Skeletal muscle tissue (tissue), 4 donors: ENCODE results near the gene HDAC4. TPM values are rescaled to one million over a fixed set of nuclear protein-coding genes. Genes with fewer than 3 reads are reported as not detected.
A peak's percentile ranks its signal among the peaks of the same experiment; 100 is the strongest.

Experiments used
- H3K27ac ChIP-seq: one replicate; pipeline ENCODE4 v1.7.0; 2013; ENCODE audit warnings: mild to moderate bottlenecking, low read depth, low read length, inconsistent platforms
- H3K27me3 ChIP-seq, 3 donors: one replicate each; pipeline ENCODE4 v1.7.0; 2013; ENCODE audit warnings: low read length in 3 of 3; ENCODE audit not compliant: control insufficient read depth in 3 of 3, insufficient read depth in 3 of 3
- H3K36me3 ChIP-seq, 3 donors: one replicate each; pipeline ENCODE4 v1.7.0; 2013; ENCODE audit warnings: low read length in 3 of 3; ENCODE audit not compliant: control insufficient read depth in 3 of 3, insufficient read depth in 3 of 3
- H3K4me1 ChIP-seq, 3 donors: one replicate each; pipeline ENCODE4 v1.7.0; 2013; ENCODE audit warnings: low read length in 3 of 3, mild to moderate bottlenecking in 3 of 3; ENCODE audit not compliant: control insufficient read depth in 3 of 3, insufficient read depth in 3 of 3
- H3K4me3 ChIP-seq, 3 donors: one replicate each; pipeline ENCODE4 v1.7.0; 2013; ENCODE audit warnings: low read length in 3 of 3
- H3K9ac ChIP-seq, 3 donors: one replicate each; pipeline ENCODE4 v1.7.0; 2013; ENCODE audit warnings: low read length in 3 of 3, mild to moderate bottlenecking in 3 of 3, moderate library complexity in 2 of 3, low read depth in 1 of 3
- H3K9me3 ChIP-seq, 3 donors: one replicate each; pipeline ENCODE4 v1.7.0; 2013; ENCODE audit warnings: low read length in 3 of 3; ENCODE audit not compliant: control insufficient read depth in 3 of 3
- total RNA-seq: library from RNA; depleted of rRNA; stranded (reverse); fragments of >200 nt; gene quantifications from one replicate; pipeline ENCODE4 v1.2.3, GENCODE V29; 2014
- donor health status: Osteomylitis.

HDAC4 gene
- total RNA-seq, 1 donor from 2014 or later: 23.5 TPM

GRCh38 chr2:239086325-239087020 lies 314.3 kb downstream of the HDAC4 start:
- Histone ChIP-seq H3K4me1 (no peaks in the 10 kb centered on the region), H3K9ac (no peak overlapping the region), H3K27ac (no peak overlapping the region), H3K36me3 (peaks cover 59 to 73% (median 61%) of the 10 kb centered on the region in 3 donors), H3K4me3 (no peak overlapping the region), H3K9me3 (no peaks in the 10 kb centered on the region), H3K27me3 (no peaks in the 10 kb centered on the region)

- Histone ChIP-seq H3K4me1 (no peaks in the 10 kb centered on the region), H3K4me3 (no peak overlapping the region), H3K9ac (no peak overlapping the region), H3K9me3 (no peaks in the 10 kb centered on the region), H3K27ac (no peak overlapping the region), H3K36me3 (peaks cover 62 to 75% (median 63%) of the 10 kb centered on the region in 3 donors), H3K27me3 (no peaks in the 10 kb centered on the region)
These were observed 315.4 kb downstream of the HDAC4 start for GRCh38 chr2:239085201-239085992.

GRCh38 chr2:239084007-239084406 lies 316.8 kb downstream of the HDAC4 start:
- H3K9me3 ChIP-seq: no peaks in the 10 kb centered on the region
- H3K36me3 ChIP-seq: peaks cover 71 to 84% (median 72%) of the 10 kb centered on the region in 3 donors
- H3K27ac ChIP-seq: no peak overlapping the region
- no peak overlapping the region for H3K9ac ChIP-seq
- H3K4me1 ChIP-seq: no peaks in the 10 kb centered on the region
- no peak overlapping the region for H3K4me3 ChIP-seq
- no peaks in the 10 kb centered on the region for H3K27me3 ChIP-seq

- Histone ChIP-seq H3K9me3 (no peaks in the 10 kb centered on the region), H3K9ac (no peak overlapping the region), H3K36me3 (peaks cover 68 to 79% (median 71%) of the 10 kb centered on the region in 3 donors), H3K27me3 (no peaks in the 10 kb centered on the region), H3K27ac (no peak overlapping the region), H3K4me3 (no peak overlapping the region), H3K4me1 (no peaks in the 10 kb centered on the region)
These were observed 318.4 kb downstream of the HDAC4 start for GRCh38 chr2:239082425-239082824.

- no peaks in the 10 kb centered on the region for H3K4me1 ChIP-seq
- H3K27me3 ChIP-seq: no peaks in the 10 kb centered on the region
- peaks cover 65 to 78% (median 71%) of the 10 kb centered on the region in 3 donors for H3K36me3 ChIP-seq
- no peak overlapping the region for H3K27ac ChIP-seq
- no peak overlapping the region for H3K9ac ChIP-seq
- H3K4me3 ChIP-seq: no peak overlapping the region
- H3K9me3 ChIP-seq: no peaks in the 10 kb centered on the region
These were observed 319.2 kb downstream of the HDAC4 start for GRCh38 chr2:239081622-239082021.

- Histone ChIP-seq H3K27ac (no peak overlapping the region), H3K36me3 (peaks cover 60 to 79% (median 74%) of the 10 kb centered on the region in 3 donors), H3K9me3 (no peaks in the 10 kb centered on the region), H3K9ac (no peak overlapping the region), H3K4me3 (no peak overlapping the region), H3K4me1 (peaks cover 0 to 2% (median 0%) of the 10 kb centered on the region in 3 donors), H3K27me3 (no peaks in the 10 kb centered on the region)
These were observed 319.8 kb downstream of the HDAC4 start for GRCh38 chr2:239081046-239081445.

GRCh38 chr2:239079671-239080294 lies 321.0 kb downstream of the HDAC4 start:
- H3K27ac ChIP-seq: no peak overlapping the region
- peaks cover 0 to 3% (median 0%) of the 10 kb centered on the region in 3 donors for H3K4me1 ChIP-seq
- H3K27me3 ChIP-seq: no peaks in the 10 kb centered on the region
- no peak overlapping the region for H3K9ac ChIP-seq
- H3K36me3 ChIP-seq: peaks cover 68 to 83% (median 82%) of the 10 kb centered on the region in 3 donors
- H3K4me3 ChIP-seq: no peak overlapping the region
- H3K9me3 ChIP-seq: no peaks in the 10 kb centered on the region

GRCh38 chr2:239078128-239078924 lies 322.5 kb downstream of the HDAC4 start:
- H3K9me3 ChIP-seq: no peaks in the 10 kb centered on the region
- H3K4me1 ChIP-seq: peaks cover 0 to 3% (median 0%) of the 10 kb centered on the region in 3 donors
- peaks cover 62 to 83% (median 82%) of the 10 kb centered on the region in 3 donors for H3K36me3 ChIP-seq
- no peak overlapping the region for H3K9ac ChIP-seq
- H3K4me3 ChIP-seq: no peak overlapping the region
- H3K27ac ChIP-seq: no peak overlapping the region
- H3K27me3 ChIP-seq: no peaks in the 10 kb centered on the region

- peaks cover 61 to 83% (median 80%) of the 10 kb centered on the region in 3 donors for H3K36me3 ChIP-seq
These were observed 323.6 kb downstream of the HDAC4 start for GRCh38 chr2:239077260-239077659.

More at GRCh38 chr2:239077260-239077659, 323.6 kb downstream of the HDAC4 start:
- Histone ChIP-seq H3K27me3 (no peaks in the 10 kb centered on the region), H3K4me3 (no peak overlapping the region), H3K9ac (peak overlapping the region in 1 of 3 donors; percentile 40), H3K27ac (no peak overlapping the region), H3K4me1 (peaks cover 0 to 3% (median 0%) of the 10 kb centered on the region in 3 donors), H3K9me3 (no peaks in the 10 kb centered on the region)
